HG03521 (cell line): ENCODE measurements around the gene GOLGA8F.
"Not testable (repeated sequence)": the region's sequence is repeated elsewhere in the genome, so short reads cannot be mapped to it uniquely, and the experiment has no call there.

Experiments
- ATAC-seq: cut with Tn5 transposase; IDR thresholded peaks from one replicate; pipeline ENCODE4 v1.9.1; 2021; ENCODE audit warnings: mild to moderate bottlenecking, moderate library complexity; ENCODE audit not compliant: unreplicated experiment

Gene GOLGA8F, protein sequence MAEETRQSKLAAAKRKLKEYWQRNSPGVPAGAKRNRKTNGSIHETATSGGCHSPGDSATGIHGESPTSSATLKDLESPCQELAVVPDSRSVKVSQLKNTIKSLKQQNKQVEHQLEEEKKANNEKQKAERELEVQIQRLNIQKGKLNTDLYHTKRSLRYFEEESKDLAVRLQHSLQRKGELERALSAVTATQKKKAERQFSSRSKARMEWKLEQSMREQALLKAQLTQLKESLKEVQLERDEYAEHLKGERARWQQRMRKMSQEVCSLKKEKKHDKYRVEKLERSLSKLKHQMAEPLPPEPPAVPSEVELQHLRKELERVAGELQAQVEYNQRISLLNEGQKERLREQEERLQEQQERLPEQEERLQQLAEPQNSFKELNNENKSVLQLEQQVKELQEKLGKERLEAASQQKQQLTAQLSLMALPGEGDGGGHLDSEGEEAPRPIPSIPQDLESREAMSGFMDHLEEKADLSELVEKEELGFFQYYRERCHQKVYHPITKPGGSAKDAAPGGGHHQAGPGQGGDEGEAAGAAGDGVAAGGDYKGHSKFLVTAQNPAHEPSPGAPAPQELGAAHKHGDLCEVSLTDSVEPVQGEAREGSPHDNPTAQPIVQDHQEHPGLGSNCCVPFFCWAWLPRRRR

GRCh38 chr15:28378364-28378763, at the start of gene GOLGA8F:
Gene GOLGA8F (plus strand): TSS chr15:28378664. CDS start chr15:28378762, 98 bp downstream.
- ATAC-seq = not testable (repeated sequence)

GRCh38 chr15:28357984-28358383, 20.5 kb upstream of the GOLGA8F start, which contains the start of gene GOLGA6L24:
Gene GOLGA6L24 (minus strand): TSS chr15:28358084. CDS start chr15:28358023, 61 bp downstream.
- not testable (repeated sequence) for ATAC-seq

DNA sequence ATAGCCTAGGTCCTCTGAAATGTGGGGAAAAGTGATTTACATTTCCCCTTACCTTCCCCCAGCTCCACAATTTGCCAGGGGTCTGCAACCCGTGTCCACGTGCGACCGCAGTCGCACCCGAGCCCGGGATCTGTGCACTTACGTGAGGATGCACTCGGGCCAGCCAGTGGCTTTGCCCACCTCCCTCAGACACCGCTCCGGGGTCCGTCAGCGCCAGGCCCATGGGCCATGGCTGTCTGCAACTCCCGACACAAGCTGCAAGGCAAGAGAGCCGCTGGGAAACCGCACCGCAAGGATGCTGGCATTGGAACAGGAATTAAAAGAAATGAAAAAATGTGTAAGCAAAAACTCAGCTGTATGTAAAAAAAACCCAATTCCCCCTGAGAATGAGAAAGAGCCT, 13.0 kb upstream of the GOLGA8F start:
- not testable (repeated sequence) for ATAC-seq

DNA sequence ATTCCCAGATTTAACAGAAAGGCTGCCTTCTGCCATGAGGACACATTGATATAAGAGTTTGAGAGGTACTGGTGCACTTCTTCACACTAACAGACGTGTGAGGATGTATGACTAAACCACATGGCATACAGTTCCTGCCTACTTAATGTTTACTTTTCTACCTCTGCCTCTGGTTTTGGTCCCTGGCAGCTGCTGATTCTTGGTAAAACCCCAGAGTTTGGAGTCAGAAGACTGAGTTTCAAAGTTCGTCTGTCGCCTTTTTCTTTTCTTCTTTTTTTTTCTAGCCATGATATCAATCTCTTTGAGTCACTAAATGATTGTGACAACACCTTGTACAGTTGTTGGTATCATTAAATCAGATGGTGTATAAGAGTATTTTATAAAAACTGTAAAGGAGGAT, 1.6 kb downstream of the GOLGA8F start:
- not testable (repeated sequence) for ATAC-seq

DNA sequence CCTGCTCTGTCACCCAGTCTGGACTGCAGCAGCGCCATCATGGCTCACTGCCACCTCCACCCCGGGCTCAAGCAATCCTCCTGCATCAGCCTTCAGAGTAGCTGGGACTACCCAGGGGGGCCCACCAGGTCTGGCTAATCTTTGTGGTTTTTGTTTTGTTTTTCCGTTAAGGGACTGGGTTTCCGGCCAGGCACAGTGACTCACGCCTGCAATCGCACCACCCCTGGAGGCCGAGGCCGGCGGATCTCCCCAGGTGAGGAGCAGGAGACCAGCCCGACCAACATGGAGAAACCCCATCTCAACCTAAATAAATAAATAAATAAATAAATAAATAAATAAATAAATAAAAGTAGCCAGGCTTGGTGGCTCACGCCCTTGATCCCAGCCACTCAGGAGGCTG, 17.6 kb downstream of the GOLGA8F start:
- ATAC-seq = not testable (repeated sequence)

GRCh38 chr15:28402774-28403435, 24.4 kb downstream of the GOLGA8F start:
- not testable (repeated sequence) for ATAC-seq

GRCh38 chr15:28420470-28420869, 42.0 kb downstream of the GOLGA8F start:
- not testable (repeated sequence) for ATAC-seq

GRCh38 chr15:28435594-28435993, 57.1 kb downstream of the GOLGA8F start:
- ATAC-seq = not testable (repeated sequence)
